Measurements from ENCODE around the gene NLRC5. TPM values are rescaled to one million over a fixed set of nuclear protein-coding genes. Genes with fewer than 3 reads are reported as not detected.

The NLRC5 gene
- total and polyA plus RNA-seq, 4 donors = 23.9 to 46.4 (median 31.1) TPM

DNA sequence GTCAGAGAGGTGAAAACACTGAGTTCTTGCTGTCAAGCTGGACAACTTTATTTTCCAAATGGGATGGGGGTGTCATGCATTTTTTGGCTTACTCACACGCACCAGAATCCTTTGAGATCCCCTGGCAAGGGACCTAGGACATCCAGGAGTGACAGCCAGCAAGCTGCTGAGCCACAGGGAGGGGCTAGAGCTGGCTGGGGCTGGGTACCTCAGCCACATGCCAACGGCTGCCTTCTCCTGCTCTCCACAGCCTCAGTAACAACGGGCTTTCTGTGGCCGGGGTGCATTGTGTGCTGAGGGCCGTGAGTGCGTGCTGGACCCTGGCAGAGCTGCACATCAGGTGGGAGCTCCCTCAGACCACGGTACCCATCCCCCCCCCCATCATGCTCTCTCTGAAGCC lies 47.6 kb downstream of the NLRC5 start:
- Histone ChIP-seq H3K27me3 (ENCODE audit: control insufficient read depth in 3 of 3, insufficient read depth in 3 of 3, low read length in 2 of 3) (no peaks in the 10 kb centered on the region), H3K36me3 (ENCODE audit: control insufficient read depth in 4 of 4, insufficient read depth in 4 of 4, low read length in 4 of 4) (peaks cover 0 to 34% (median 0%) of the 10 kb centered on the region in 4 donors)
- DNase-seq = no peak

DNA sequence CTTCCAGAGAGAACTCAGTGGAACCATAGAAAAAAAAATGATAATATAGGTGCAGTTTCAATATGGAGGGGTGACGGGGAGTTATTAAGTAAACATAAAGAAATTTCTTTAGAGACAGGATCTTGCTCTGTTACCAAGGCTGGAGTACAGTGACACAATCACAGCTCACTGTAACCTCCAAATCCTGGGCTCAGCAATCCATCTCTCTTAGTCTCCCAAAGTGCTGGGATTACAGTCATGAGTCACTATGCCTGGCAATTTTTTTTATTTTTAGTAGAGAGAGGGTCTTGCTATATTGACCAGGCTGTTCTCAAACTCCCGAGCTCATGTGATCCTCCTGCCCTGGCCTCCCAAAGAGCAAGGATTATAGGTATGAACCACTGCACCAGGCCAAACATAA lies 48.8 kb downstream of the NLRC5 start:
- H3K9me3 ChIP-seq (ENCODE audit: control insufficient read depth in 4 of 4, insufficient read depth in 3 of 4, low read length in 3 of 4) = peaks cover 0 to 2% (median 0%) of the 10 kb centered on the region in 4 donors
- TF ChIP-seq, protein P1, sequence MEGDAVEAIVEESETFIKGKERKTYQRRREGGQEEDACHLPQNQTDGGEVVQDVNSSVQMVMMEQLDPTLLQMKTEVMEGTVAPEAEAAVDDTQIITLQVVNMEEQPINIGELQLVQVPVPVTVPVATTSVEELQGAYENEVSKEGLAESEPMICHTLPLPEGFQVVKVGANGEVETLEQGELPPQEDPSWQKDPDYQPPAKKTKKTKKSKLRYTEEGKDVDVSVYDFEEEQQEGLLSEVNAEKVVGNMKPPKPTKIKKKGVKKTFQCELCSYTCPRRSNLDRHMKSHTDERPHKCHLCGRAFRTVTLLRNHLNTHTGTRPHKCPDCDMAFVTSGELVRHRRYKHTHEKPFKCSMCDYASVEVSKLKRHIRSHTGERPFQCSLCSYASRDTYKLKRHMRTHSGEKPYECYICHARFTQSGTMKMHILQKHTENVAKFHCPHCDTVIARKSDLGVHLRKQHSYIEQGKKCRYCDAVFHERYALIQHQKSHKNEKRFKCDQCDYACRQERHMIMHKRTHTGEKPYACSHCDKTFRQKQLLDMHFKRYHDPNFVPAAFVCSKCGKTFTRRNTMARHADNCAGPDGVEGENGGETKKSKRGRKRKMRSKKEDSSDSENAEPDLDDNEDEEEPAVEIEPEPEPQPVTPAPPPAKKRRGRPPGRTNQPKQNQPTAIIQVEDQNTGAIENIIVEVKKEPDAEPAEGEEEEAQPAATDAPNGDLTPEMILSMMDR (IDR thresholded peaks at IDR 0.05; ENCODE audit: control extremely low read depth, extremely low read depth) = no peak
- no peaks in the 10 kb centered on the region for H3K27me3 ChIP-seq (ENCODE audit: control insufficient read depth in 3 of 3, insufficient read depth in 3 of 3, low read length in 2 of 3)
- H3K36me3 ChIP-seq (ENCODE audit: control insufficient read depth in 4 of 4, insufficient read depth in 4 of 4, low read length in 4 of 4) = peaks cover 0 to 38% (median 0%) of the 10 kb centered on the region in 4 donors
- 65 to 80% methylated on average over 2 of the region's 2 CpGs for WGBS, 2 donors
- H3K9ac ChIP-seq (ENCODE audit: insufficient read depth in 1 of 2, low read length in 2 of 2) = no peak overlapping the region
- H3K4me3 ChIP-seq = no peak overlapping the region
- DNase-seq = no peak
- no peak overlapping the region for H3K27ac ChIP-seq (ENCODE audit: low read depth in 1 of 2, low read length in 1 of 2)
- peaks cover 0 to 13% (median 5%) of the 10 kb centered on the region in 5 donors for H3K4me1 ChIP-seq (ENCODE audit: control insufficient read depth in 5 of 5, insufficient read depth in 5 of 5, low read length in 5 of 5)
- ATAC-seq (ENCODE audit: insufficient read depth, low FRiP score) = no peak

More for the DNA sequence above, 47.6 kb downstream of the NLRC5 start:
- Histone ChIP-seq H3K4me3 (no peak overlapping the region), H3K9me3 (ENCODE audit: control insufficient read depth in 4 of 4, insufficient read depth in 3 of 4, low read length in 3 of 4) (peaks cover 0 to 2% (median 0%) of the 10 kb centered on the region in 4 donors), H3K4me1 (ENCODE audit: control insufficient read depth in 5 of 5, insufficient read depth in 5 of 5, low read length in 5 of 5) (peaks cover 0 to 13% (median 0%) of the 10 kb centered on the region in 5 donors), H3K27ac (ENCODE audit: low read depth in 1 of 2, low read length in 1 of 2) (peak overlapping the region in 1 of 2 donors; percentile 5), H3K9ac (ENCODE audit: insufficient read depth in 1 of 2, low read length in 2 of 2) (no peak overlapping the region)
- TF ChIP-seq, protein P1 (IDR thresholded peaks at IDR 0.05; ENCODE audit: control extremely low read depth, extremely low read depth) = no peak
- no peak for ATAC-seq (ENCODE audit: insufficient read depth, low FRiP score)
- 40 to 66% methylated on average over 5 to 7 of the region's 7 CpGs for WGBS, 2 donors

DNA sequence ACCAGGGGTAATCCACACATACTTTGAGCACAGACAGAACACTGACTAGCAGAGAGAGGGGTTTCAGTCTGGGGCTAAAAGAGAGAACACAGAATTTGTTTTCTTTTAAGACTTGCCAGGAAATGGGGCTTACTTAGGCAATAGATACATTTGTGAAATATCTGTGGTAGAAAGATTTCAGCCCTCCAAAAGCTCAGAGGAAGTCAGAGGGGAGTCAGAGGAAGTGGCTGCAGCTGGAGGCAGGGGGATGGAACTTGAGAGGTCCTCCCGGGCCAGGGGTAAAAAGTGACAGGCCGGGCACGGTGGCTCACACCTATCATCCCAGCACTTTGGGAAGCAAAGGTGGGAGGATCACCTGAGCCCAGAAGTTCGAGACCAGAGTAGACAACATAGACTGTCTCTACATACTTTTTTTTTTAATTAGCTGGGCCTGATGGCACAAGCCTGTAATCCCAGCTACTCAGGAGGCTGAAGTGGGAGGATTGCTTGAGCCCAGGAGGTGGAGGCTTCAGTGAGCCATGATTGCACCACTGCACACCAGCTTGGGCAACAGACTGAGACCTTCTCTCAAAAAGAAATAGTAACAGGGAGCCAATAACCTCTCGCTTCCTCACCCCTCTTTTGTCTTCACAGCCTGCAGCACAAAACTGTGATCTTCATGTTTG lies 49.9 kb downstream of the NLRC5 start:
- H3K36me3 ChIP-seq (ENCODE audit: control insufficient read depth in 4 of 4, insufficient read depth in 4 of 4, low read length in 4 of 4) = peaks cover 0 to 37% (median 0%) of the 10 kb centered on the region in 4 donors
- H3K4me1 ChIP-seq (ENCODE audit: control insufficient read depth in 5 of 5, insufficient read depth in 5 of 5, low read length in 5 of 5) = peaks cover 0 to 13% (median 5%) of the 10 kb centered on the region in 5 donors
- peak overlapping the region in 1 of 2 donors; percentile 53 for H3K27ac ChIP-seq (ENCODE audit: low read depth in 1 of 2, low read length in 1 of 2)
- H3K27me3 ChIP-seq (ENCODE audit: control insufficient read depth in 3 of 3, insufficient read depth in 3 of 3, low read length in 2 of 3) = no peaks in the 10 kb centered on the region
- TF ChIP-seq, protein P1 (IDR thresholded peaks at IDR 0.05; ENCODE audit: control extremely low read depth, extremely low read depth) = no peak
- WGBS, 2 donors = 23 to 54% methylated on average over 5 of the region's 5 CpGs
- H3K4me3 ChIP-seq = no peak overlapping the region
- no peak overlapping the region for H3K9ac ChIP-seq (ENCODE audit: insufficient read depth in 1 of 2, low read length in 2 of 2)
- peak; percentile 30 for ATAC-seq (ENCODE audit: insufficient read depth, low FRiP score)
- DNase-seq = peak; percentile 42 to 88 (median 70)
- H3K9me3 ChIP-seq (ENCODE audit: control insufficient read depth in 4 of 4, insufficient read depth in 3 of 4, low read length in 3 of 4) = peaks cover 0 to 2% (median 0%) of the 10 kb centered on the region in 4 donors

All from lung (tissue), 12 donors.